HG03520 (cell line): ENCODE measurements around the gene ZNF396.

ENCODE experiments used
- ATAC-seq: cut with Tn5 transposase; IDR thresholded peaks from one replicate; pipeline ENCODE4 v1.9.1; 2021; ENCODE audit warnings: mild to moderate bottlenecking, moderate library complexity; ENCODE audit not compliant: unreplicated experiment

The ZNF396 gene

DNA sequence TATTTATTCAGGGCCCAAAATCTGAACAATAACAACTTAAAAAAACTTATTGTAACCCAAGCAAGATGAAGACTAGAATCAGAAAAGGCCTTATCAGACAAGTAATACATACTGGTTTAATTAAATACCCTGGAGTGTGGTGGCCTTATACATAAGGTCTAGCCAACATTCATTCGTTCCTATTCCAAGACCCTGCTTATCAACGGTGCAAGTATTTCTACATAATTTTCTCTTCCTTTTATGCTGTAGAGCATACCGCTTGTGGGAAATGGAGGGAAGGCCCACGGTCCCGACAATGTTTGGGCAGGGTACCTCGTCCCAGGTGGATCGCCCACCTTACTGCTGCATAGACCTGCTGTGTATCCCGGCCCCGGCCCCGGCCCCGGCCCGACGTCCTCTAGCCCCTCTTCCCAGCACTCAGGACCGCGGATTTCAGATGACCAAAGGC is 33.6 kb downstream of the ZNF396 start:
- ATAC-seq = no peak

- ATAC-seq = no peak
Observed at GRCh38 chr18:35337286-35337685, 39.9 kb downstream of the ZNF396 start.

- no peak for ATAC-seq
Observed at GRCh38 chr18:35335866-35336265, 41.3 kb downstream of the ZNF396 start.

DNA sequence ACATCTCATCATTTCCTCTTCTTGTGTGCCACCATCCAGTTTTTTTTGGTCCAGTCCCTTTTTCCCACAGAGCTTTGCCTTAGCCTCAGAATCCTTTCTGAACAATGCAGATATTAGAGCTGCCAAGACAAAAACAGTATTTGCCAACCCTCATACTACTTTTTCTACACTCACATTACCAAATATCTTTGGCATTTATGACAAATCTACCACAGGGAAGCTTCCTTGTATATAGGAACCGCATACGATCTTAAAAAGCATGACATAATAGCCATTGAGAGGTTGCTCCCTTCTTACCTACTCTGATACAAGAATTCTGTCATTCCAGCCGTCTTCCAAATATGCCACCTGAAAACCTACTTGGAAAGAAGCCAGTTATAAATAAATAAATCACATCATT is 42.3 kb downstream of the ZNF396 start:
- ATAC-seq = no peak

DNA sequence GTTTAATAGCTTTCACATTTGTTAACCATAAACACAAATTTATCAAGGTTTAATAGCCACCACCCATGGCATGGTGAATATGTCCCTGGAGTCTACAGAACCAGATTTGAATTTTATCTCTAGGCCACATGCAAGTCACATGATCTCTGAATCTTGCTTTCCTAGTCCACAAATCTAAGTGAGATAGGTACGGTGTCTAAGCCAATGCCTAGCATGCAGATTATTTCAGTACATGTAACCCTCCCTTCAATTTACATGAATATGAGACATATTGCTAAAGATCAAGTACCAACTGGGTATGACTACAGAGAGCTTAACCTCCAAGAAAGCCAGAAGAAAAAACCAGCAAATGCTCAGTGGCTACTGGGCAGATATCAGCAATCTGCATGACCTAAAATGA is 42.9 kb downstream of the ZNF396 start:
- no peak for ATAC-seq

- ATAC-seq = no peak
Observed at GRCh38 chr18:35331367-35332087, 45.6 kb downstream of the ZNF396 start.

DNA sequence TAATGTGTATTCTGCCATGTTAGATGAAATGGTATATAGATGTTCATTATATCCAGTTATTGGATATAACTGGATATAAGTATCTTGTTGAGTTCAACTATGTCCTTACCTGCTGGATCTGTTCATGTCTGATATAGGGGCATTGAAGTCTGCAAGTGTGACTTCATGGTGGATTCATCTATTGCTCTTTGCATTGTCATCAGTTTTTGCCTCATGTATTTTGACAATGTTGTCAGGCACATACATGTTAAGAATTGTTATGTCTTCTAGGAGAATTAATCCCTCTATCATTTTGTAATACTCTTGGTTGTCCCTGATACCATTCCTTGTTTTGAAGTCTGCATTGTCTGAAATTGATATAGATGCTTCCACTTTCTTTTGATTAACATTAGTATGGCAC is 48.3 kb downstream of the ZNF396 start:
- no peak for ATAC-seq

DNA sequence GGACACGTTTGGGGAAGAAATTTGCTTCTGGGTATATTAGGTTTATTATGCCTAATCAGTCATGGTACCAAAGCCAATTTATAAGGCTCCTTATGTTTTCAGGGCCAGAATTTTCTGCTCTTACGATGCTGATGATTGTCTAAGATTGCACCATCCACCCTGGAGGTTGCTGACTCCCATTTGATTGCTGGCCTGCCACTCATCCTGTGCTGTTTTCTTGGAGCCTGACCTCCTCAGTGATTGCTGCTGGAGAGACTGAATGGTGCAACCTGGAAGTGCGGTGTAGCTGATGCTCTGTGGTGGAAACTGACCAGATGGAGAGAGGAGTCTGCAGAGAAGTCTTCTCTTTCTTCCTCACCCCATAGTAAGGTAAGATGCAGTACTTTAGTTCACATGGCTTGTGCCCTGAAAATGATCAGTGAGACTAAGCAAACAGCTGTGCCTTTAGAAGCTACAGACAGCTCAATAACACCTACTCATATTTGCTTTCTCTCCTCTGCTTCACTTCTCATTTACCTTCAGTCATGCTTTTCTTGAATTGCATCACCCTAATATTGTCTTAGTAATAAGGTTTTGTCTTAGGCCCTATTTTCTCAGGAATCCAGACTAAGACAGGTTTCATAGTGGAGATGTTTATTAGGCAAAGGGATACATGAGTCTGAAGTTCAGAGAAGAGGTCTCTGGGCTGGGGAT is 50.3 kb downstream of the ZNF396 start:
- ATAC-seq = no peak

GRCh38 chr18:35324926-35325655 is 52.0 kb downstream of the ZNF396 start:
- ATAC-seq = no peak

DNA sequence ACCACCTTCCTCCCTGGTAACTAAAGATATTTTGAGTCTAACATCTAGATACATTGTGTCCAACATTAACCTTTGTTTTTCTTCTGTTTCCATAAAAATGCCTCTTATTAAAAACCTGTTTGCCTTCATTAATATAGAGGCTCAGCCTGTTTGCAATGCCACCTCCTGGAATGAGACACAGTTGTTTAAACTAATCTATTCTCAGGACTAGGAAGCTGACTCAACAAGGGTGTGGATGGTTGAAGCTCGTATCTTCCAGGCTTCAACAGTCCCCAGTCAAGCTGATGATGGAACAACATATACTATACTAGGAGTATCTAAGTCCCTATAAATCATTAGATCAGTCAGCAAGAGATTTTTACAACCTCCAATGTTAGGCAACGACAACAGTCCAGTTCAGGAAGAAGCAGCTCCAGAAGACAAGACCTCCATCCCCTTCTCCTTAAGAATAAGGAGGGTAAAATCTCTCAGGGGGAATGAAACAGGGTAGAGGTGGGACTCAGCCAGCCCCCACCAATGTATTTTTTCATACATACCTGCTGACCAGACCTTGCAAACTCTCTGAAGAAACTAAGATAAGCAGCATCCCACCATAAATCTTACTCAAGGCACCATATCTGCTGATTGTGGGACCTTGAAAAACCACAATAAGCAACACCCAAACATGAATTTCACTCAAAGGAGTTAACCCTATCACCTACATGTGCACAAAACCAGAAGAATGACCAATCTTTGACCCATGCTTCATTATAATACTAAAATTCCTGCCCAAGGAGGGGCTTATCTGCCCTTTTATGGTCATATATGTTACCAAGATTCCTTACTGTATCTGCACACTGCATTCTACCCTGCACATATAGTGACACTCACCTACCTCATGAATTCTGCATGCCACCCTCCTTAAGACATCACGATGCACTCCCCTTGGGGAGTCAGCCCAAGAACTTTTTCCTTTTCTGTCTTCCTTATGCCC is 54.4 kb downstream of the ZNF396 start:
- no peak for ATAC-seq
